IPS-NIHi7 (cell line): ENCODE data around the gene MRPS6.

ENCODE experiments used
- DNase-seq: peaks from one replicate; pipeline ENCODE4 v3.0.0; 2012; ENCODE audit warnings: mixed read lengths; ENCODE audit errors: extremely low spot score

Gene MRPS6

DNA sequence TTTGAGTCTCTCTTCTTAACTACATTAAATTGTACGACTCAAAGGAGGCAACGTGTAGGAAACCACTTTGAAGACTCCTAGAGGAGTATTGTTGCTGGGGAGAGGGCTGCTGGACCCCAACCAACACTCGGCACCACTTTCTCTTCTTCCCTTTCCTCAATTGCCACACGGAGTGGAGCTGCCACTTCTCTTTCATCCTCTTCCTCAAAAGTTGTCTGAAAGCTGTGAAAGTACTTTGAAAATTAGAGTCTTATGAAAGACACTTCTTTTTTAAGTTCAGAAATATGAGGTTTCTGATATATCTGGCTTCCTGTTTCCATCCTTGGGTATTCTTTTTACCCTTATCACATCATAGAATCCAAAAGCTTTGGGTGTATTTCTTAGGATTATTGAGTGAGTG, 59.5 kb downstream of the MRPS6 start:
- no peak for DNase-seq

DNA sequence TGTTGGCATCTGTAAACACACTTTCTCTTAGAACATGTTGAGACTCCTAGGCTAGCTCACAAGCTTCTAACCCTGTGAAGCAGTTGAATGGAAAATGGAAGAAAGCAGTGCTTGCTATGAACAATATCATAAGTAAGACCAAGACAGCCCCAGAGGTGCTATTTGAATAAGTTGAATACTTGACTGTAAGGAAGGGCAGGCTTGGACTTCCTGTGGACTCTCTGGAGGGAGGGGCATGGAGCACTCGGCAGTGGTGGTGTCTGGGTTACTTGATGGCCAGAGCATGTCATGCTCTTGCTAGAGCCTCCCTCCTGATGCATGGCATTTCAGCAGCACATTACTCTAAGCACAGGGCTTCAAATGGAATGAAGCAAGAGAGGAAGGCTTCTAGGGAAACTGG, 60.0 kb downstream of the MRPS6 start:
- no peak for DNase-seq

DNA sequence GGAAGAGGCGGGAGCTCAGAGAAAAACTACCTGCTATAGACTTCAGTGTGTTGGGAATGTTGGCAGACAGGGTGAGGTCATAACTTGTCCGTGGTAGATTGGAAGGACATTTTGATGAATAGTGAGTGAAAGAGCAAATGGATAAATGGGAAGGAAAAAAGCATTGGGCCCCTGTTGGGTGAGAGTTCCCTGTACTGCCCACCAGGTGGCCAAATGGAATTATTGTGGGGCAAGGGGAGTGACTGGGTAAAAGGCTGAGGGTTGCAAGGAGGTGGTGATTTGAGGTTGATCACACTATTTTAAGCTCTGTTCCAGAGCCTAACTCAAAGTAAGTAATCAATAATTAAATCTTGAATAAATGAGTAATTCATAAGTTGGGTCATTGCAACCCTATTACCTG, 60.4 kb downstream of the MRPS6 start:
- DNase-seq: peak; percentile 52

DNA sequence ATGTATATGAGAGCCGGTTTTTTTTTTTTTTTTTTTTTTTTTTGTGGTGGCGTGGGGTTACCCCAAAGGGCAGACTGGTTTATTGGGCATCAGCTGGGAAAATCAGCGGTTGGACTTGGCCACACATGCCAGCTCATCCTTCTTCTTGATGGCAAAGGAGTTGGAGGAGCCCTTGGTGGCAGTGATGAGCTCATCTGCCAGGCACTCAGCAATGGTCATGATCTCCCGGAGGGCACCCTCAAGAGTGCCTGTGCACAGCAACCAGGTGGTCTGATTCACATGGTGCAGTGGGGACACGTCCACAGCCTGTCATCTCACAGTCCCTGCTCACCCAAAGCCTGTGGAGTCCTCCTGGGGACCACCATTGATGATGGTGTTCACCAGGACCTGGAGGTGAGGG, 62.0 kb downstream of the MRPS6 start:
- no peak for DNase-seq

DNA sequence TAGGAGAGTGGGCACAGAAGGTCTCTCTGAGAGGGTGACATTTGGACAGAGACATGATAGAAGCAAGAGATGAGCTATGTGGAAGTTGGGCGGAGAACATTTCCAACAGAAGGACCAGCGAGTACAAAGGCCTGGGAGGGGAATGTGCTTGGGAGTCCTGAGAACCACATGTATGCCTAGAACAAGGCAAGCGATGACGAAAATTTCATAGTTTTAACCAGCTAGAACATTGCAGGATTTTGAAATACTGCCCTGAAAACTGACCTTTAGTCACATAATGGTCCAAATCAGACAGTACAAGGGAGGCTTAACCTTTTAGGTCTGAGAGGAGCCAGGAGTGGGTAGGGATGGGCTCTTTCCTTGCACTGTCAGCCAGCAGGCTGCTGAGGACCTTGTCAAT, 68.0 kb downstream of the MRPS6 start:
- no peak for DNase-seq

DNA sequence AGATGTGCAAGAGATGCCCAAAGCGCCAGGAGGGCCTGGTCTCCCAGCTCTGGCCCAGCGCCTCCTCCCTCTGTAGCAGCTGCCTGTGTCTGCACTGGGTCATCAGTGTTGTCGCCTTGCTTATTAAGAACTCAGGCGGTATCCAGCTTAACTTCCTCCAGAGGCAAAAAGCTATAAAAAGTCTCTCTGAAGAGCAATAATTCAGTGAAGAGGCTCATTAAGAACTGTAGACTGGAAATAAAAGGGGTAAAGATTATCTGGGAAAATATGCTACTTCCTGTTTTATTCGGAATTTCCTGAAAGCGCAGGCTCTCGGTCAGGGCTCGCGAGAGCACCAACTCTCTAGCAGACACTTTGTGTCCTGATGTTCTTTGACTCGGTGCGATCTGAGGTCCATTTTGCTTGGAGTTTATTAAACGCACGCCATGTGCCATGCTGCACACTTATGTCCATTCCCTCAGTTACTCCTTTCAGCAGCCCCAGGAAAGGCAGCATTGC, 70.4 kb downstream of the MRPS6 start:
- DNase-seq: no peak

DNA sequence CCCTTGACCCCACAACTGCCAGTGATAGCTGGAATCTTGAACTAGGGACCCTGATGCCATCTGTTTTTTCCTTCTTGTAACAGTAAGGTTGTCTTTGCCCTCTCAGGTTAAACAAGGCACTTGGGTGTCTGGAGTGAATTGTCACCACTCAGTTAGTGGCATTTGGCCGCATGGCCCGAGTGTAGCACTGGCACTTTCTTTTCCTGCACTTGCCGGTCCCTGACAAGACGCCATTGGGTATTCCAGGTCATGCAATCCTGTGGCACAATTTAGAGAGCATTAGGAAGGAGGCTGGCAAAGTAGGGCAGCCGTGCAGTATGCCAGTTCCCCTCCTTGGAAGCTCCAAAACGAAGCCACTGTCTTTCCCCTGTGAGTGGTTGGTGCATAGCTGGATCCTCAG, 70.8 kb downstream of the MRPS6 start:
- DNase-seq: no peak

DNA sequence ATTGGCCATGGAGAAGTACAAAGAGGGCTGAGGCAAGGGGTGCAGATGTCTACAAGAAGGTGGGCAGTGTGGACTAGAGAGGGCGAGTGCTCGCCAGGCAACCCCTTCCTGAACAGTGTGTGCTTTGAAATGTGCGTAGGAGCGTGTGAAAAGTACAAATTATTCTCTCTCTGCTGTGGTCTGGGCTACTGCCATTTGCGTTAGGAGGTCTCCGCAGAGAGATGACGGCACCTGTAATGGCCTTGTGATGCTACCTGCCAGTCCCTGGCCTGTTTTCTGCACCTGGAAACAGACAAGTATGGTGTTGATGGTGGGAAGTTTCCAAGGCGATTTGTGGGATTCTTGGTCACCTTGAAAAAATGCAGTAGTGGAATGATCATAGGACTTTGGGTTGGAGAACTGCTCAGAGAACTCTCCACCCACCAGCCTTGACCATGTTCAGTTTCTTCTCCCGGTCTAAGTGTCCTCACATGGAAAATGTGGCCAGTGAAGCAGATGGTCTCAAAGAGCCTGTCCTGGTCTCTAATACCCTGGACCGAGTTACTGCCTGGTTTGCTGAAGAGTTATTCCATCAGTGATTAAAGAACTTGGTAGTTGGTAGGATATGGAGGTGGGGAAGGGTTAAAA, 74.5 kb downstream of the MRPS6 start:
- DNase-seq: no peak

DNA sequence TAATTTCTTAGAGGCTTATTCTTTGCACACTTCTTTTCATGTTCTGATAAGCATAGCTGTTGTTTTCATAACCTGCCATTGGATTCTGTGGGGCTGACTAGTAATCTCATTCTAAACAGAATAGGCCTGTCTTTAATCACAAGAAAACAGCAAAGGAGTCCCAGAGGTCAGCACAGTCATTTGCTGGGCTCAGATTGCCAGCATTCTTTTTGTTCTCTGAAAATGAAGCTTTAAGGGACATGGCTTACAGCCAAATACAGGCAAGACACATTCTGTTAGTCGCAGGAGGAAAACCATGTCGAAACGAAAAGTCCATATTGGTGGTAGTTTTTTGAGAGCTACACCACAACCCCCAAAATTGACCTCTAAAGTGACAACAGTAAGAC, 75.0 kb downstream of the MRPS6 start:
- no peak for DNase-seq

DNA sequence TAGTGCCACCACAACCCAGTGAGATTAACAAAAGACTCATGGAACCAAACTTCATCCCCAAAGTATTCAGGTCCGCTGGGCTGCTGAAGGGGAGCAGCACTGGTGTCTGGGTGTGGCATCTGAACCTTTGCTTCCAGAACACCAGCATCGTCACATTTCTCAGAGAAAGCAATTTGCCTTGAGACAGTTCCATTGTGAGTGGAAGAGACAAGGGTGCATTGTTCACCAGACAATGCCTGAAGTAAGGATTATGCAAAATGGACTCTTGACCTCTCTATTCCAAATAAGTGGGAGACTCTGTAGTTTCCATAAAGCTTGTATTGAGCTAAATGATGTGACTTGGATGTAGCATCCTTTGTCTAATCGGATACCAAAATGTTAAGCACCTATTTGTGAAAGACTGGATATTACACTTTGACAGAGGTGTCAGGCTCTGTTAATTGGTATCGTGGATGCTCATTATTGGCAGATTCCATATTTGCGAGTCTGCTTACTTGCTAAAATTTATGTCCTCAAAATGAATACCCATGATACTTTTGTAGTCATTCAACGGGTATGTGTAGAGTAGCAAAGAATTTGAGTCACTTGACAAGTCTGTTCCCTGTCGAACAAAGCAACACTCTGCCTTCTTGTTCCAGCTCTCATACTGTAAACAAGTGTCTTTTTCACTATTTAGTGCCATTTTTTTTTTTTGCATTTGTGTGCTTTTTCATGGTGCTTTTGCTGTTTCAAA, 75.6 kb downstream of the MRPS6 start:
- no peak for DNase-seq

DNA sequence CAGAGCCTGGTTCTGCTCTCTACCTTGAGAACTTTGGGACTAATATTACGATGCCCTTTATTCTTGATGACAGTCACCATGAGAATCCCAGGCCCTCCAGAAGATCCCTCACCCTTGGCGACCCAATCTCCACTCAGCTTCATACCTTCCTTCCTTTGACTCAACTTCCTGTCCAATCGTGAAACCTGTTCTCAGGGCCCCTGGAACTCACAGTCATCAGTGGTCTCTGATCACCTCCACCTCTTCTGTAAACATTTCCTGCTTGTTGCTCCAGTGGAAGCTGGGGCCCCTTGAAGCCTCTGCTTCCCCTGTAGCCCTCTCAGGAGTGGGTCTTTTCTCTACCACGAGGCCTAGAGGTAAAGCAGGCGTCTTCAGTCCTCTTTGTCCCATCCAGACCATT, 79.1 kb downstream of the MRPS6 start:
- no peak for DNase-seq

DNA sequence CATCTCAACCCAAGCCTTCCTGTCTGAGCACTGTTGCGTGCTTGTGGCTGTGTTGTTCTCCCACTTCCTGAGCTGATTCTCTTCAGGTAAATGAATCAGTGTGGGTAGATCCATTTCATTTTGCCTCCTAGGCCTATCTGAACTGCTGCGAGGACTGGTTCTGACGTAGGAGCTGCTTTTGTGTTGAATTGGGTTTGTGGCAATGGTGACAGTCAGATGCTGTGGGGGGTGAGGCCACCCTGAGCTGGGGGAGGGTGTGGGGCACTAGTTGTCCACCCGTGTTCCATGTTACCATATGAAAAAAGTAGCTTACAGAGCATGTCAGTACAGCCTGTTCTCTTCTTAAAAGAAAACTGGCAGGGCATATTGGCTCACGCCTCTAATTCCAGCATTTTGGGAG, 81.5 kb downstream of the MRPS6 start:
- DNase-seq: no peak

DNA sequence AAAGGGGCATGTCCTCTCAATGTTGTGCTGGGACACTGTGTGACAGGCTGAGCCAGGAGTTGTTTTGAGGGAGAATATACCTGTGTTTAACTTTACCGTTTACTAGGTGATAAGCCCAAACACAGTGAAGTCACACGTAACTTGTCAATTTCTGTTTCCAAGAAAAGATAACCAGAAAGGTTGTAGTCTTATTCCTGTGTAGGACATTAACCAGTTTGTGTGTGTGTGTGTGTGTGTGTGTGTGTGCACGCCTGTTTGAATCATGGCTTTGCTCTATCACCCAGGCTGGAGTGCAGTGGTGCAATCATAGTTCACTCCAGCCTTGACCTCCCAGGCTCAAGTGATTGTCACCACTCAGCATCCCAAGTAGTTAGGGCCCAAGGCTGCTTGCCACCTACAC, 83.6 kb downstream of the MRPS6 start:
- DNase-seq: no peak

DNA sequence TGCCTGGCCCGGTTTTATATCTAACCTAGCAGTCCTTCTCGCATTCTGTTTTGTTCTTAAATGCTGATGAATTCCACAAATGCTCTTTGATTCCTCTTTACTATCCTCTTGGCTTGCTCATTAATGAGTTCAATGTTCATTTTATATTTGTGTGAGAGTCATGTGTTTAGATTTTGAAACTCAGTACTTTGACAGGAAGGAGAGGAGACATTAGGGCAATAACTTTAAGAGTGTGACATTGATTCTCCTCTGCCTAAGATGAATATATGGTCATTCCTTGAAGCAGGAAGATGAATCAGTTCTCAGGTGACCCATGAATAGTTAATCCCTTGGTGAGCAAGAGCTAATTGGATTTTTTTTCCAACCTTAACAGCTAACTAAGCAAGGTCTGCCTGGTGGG, 84.1 kb downstream of the MRPS6 start:
- DNase-seq: no peak

DNA sequence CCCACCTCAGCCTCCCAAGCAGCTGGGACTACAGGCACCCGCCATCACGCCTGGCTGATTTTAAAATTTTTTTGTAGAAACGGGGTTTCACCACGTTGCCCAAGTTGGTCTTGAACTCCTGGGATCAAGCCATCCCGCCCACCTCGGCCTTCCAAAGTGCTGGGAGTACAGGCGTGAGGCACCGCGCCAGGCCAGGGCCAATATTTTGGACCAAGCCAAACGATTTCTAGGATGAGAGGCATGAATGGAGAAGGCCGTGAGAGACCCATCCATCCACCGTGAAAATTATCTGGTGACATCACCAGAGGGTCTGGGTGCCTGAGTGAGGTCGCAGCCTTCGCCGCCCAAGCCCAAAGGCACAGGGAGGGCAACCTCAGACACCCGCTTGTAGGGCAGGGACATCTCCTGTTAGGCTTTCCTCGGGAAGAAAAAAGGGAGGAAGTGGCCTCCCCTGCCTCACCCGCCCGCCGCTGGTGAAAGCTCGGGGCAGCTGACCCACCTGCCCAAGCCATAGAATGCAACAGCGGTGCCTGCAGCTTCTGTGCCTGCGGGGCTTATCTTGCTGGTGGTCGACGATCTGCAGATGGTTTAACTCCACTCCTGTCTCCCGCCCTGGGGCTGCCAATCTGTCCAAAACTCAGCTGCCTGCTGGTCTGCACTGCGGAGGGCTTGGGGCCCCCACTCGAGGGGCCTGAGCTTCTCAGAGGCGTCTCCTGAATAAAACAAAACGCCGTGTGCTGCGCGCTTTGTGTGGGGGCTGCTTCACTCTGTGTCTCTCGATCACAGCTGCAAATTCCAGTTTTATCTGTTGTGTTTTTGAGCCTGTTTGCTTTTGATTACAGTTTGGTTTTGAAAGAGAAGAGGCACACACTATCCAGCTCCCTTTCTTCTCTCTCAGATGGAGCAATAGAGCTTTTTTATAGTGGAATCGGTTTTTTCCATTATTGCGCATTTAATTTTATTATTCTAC, 85.8 kb downstream of the MRPS6 start:
- no peak for DNase-seq

DNA sequence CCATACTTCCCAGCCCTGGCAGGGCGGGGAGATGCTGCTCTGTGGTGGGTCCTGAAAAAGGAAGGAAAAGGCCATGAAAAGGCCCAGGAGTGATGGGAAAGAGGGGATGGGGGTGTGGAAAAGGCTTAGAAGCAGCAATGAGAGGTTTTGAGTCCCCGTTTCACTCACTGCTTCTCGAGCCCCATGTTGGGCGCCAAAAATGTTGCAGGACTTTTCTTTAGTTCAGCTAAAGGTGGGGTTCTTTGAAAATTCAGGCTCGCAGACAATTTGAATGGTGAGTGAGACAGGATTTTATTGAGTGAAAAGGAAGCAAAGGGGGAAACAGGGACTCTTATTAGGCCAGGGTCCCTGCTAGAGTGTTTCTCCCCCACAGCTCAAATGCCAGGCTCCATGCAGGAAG, 93.1 kb downstream of the MRPS6 start:
- DNase-seq: no peak

DNA sequence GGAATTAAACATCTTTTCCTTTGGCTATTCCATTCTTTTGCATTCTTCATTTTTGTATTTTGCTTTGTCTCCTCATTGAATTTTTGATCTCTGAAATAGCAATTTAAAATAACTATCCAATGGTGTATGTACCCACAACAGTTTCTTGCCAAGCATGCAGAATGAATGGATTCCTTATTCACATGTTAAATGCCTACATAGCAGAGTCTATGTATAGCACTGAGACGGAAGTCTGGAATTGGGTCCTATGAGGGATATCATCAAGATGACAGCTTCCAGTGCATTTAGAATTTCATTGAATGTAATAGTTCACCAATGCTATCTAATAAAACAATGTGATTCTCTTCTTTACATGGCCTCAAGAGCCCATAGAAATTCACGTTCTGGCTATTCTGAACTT, 97.5 kb downstream of the MRPS6 start:
- DNase-seq: no peak

DNA sequence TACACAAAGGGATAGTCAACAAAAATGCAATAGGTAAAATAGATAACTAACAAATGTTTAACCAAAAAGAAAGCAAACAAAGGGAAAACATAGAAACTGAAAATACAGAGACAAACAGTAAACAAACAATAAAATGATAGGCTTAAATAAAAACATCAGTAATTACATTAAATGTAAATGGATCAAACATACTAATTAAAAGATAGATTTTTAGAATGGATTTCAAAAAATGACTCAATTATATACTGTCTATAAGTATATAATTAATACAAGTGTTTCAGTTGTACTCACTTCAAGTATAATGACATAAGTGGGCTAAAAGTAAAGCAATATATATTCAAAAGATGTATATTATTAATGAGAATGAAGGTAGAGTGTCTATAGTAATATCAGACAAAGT, 101.1 kb downstream of the MRPS6 start:
- no peak for DNase-seq

DNA sequence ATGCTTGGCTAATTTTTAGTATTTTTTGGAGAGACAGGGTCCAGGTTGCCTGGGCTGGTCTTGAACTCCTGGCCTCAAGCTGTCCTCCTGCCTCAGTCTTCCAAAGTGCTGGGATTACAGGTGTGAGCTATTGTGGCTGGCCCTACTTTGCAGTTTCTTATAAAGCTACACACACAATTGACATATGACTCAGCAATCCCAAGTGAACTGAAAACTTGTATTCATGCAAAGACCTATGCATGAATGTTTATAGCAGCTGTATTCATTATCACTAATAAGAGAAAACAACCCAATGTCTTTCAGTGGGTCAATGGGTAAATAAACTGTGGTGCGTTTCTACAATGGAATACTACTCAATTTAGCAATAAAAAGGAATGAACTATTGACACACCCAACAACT, 103.1 kb downstream of the MRPS6 start:
- DNase-seq: no peak

DNA sequence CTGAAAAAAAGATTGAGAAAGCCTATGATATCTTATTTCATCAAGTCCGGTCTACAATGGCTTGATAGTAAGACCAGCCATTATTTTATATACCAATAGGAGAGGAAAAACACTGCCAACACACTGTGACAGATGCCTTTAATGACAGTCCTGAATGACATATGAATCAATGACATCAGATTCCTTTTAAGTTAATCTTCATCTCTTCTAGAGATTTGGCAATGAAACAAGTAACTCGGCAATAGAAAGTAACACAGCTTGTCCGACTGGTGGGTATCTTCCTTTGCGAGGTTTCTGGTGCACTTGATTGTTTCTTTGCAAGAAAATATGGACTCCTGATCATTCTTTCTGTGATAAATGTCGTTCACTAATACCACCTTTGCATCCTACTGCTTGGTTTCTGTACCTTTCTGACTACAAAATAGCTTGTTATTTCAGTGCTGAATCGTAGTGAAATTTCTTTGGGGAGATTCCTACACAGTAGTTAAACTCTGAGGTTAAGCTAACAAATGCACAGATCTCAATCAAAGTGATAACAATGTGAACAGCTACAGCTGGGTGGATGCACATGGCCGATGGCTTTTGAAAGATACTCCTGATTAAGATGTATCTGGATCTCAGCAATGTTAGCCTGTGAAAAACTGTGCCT, 104.7 kb downstream of the MRPS6 start:
- no peak for DNase-seq

DNA sequence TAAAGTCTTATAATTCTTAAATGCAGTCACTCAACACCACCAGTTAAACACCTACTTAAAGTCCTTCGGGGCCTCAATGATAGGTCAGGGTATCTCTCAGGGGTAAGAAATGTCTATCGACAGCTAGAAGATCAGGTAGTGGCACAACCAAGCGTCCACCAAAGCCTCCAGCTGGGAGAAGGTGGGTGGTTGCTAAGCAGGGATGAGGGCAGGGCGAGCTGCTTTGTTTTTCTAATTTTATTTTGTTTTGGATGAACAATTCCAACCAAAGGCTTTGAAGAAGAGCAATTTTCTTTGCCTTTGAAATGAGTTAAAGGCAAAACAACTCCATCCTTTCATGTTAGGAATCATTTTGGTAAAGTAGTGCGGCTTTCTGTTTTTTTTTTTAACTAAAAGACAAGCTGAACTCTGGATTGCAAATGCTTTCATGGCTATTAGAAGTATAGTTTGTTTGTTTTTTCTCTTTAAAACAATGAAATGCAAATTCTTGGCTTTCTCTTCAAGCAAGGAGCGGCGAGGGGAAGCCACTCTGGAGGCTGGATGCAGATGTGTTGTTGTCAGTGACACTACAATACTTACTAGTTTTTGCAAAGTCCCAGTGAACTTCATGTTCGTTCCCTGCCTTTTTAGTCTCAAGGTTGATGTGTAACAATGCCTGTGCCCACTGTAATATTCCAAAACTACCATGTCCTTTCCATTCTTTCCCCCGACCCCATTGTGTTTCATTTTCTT, 106.0 kb downstream of the MRPS6 start:
- peak; percentile 56 for DNase-seq
